Activated CD4-positive, CD25-positive, alpha-beta regulatory T cell treated with anti-CD3 and anti-CD28 coated beads, Interleukin-2, amount 50 U/mL, for 24 hours (primary cell): ENCODE measurements around the gene HK3.

Experiments
- ATAC-seq, 2 donors: fragments of 150-1000 bp; cut with Tn5 transposase; one replicate each; pipeline ENCODE4 v1.10.0; 2021; ENCODE audit warnings: mild to moderate bottlenecking in 1 of 2, moderate library complexity in 1 of 2

HK3 gene

GRCh38 chr5:176902102-176902814 is 3.1 kb upstream of the HK3 start:
- ATAC-seq = no peak

DNA sequence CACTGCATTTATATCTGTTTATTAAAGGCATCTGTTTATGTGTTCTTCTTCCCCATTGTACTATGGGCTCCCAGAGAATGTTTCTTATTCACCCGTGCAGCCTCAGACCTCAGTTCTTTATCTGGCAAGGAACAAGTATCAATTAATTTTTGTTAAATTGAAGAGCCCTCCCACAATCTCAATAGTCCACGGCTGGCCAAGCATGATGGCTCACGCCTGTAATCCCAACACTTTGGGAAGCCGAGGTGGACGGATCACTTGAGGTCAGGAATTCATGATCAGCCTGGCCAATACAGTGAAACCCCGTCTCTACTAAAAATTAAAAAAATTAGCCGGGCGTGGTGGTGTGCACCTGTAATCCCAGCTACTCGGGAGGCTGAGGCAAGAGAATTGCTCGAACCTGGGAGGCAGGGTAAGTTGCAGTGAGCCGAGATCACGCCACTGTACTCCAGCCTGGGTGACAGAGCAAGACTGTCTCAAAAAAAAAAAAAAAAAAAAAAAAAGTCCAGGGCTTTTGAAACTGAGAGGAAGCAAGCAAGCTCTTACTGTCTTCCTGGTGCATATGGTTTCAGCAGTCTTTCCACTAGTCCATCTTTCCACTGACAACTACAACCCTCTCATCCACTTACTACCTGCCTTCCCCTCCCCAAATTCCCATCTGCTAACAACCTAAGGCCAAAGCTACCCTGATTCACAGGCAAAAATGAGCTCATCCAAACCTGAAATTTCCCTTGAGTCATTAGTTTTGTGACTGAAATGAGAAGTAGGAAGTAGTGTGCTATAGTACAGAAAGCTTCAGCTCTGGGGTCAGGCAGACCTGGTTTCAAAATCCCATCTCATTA is 2.3 kb upstream of the HK3 start:
- ATAC-seq = peak; percentile 88 to 94

DNA sequence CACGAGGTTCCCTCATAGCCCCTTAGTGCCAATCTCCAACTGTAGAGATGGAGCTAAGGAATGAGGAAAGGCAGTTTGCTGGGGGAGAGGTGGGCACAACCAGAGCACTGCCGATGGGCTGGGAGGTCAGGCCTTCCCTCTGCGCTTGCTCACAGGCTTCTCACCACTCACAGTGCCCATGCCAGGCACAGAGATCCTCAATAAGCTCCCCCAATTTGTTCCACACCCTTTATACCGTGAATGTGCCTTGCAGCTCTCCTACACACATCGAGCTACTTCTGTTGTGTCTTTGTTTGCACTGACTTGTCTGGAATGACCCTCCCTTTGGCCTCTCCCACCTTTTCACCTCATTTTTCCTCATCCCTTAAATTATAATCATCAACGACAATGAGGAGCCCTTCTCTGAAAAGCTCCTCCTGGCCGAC is 1.6 kb upstream of the HK3 start:
- no peak for ATAC-seq

- ATAC-seq = no peak
Observed at GRCh38 chr5:176899946-176900779, 1.0 kb upstream of the HK3 start.

DNA sequence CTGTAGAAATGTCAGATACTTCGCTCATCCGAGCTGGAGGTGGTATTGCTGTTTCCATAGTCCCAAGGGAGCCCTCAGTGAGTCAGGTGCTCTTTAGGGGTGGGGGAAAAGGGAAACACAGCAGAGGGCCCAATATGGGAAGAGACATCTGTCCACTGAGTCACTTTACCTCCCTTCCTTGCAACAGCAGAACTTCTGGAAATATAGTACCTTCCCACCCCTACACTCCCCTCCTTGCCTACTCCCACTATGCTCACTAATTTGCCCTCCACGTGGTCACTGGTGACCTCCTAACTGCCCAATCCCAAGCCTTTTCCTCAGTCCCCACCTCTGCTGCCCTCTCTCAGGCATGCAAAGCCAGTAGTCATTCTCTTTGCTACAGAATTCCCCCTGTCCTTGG is 1.9 kb downstream of the HK3 start:
- ATAC-seq = no peak

DNA sequence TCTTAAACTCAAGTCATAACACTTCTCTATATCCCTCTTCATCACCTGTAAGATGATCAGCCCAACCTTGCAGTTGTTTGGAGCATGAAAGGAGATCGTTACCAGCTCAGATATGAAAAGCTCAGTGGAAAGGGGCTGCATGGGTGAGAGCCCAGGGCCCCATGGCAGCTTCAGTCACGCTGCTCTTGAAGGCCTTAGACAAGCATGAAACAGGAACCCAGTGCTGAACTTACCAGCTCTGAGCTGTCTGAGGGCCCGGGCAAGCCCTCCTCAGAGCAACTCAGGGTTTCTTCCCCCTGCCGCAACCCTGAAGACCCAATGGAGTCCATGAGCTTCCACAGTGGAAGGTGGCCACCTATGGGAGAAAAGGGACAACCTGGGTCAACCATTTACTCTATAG is 3.3 kb downstream of the HK3 start:
- ATAC-seq = no peak

DNA sequence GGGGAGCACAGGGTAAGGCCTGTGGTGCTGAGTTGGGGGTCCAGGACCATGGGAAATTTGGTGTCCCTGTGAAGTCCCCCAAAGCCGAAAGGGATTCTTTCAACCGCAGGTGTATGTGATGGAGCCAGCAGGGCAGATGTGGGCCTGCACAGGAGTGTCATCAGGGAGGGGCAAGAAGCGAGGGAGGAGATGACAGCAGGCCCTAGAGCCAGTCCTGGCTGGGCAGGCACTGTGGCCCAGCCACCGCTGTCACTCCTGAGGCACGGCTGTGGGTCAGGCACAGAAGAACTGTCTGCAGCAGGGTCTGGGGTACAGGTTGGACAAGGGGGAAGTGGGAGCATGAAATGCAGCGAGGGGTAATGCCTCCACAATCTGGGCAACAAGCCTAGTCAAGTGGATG is 4.8 kb downstream of the HK3 start:
- ATAC-seq = no peak

DNA sequence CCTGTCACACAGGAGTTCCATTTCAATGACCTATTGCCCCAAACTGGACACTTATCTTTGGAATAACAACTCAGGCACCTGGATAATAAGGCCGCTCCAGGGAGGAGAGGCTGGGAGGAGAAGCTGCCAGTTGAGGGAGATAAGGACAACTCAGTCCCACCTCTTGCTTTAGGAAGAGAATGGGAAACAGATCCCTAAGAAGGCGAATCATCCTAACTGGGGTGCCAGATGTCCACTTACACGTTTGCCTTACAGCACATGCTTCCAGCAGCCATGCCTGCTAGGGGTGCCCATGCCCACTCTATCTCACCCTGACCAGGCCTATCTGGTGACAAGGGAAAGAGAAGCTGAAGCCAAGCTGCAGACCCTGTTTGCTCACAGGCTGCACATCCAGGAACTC is 6.5 kb downstream of the HK3 start:
- ATAC-seq = no peak

DNA sequence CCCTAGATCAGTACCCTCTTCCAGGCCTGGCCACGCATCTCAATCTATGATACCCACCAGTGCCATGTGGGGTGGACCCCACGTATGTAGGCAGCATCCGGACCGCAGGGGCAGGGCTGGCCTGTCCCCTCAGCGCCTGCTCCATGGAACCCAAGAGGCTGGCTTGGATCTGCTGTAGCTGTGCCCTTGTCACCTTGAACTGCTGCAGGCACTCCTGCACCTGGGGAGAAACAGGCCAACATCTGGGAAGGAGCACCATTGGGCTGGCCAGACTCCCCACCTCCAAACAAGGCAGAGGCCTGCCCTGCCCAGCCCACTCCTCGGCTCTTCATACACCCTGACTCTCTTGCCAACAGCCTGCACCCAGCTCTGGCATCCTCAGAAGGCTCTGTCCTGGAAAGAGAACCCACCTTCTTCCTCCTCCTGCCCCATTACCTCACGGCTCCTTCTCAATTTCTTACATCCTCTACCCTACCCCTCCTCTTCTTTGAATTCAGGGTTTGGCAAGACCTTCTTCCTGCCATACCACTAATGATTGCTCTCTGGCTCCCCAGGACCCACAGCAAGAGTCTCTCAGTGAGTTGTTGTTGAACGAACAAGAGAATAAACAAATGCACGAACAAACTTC is 7.7 kb downstream of the HK3 start:
- ATAC-seq = no peak

DNA sequence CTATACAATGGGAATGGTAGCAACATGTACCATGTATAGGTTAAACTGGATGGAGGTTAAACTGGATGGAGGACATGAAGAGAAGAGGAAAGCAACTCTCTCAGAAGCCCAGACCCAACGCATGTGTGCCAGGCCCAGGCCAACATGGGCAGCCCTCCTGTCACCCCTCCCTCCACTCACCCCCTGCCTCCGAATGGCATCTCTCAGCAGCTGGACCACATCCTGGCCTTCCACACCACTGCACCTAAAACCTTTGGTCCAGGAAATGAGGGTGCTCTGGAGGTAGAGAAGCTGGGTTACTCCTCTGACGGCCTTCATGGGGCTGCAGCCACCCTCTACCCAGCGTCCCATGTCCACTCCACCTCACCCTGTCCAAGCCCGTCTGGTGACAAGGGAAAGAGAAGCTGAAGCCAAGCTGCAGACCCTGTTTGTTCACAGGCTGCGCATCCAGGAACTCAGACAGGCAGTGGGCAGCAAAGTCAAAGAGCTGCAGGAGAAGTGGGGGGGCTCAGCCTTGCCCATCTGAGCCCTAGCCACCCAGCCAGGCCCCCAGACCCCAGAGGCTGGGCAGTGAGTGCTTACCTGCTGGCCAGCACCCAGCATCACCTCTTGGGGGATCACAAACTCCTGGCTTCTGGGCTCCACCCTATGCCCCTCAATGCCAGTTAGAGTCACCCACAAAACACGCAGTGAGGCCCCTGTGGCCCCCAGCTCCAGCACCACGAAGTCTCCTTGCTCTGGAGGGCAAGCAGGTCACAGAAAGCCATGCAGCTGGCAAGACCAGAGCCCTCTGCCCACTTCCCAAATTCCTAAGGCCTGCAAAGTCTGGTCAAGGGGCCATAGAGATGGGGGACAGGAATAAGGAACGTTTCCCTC is 8.5 kb downstream of the HK3 start:
- ATAC-seq = no peak

DNA sequence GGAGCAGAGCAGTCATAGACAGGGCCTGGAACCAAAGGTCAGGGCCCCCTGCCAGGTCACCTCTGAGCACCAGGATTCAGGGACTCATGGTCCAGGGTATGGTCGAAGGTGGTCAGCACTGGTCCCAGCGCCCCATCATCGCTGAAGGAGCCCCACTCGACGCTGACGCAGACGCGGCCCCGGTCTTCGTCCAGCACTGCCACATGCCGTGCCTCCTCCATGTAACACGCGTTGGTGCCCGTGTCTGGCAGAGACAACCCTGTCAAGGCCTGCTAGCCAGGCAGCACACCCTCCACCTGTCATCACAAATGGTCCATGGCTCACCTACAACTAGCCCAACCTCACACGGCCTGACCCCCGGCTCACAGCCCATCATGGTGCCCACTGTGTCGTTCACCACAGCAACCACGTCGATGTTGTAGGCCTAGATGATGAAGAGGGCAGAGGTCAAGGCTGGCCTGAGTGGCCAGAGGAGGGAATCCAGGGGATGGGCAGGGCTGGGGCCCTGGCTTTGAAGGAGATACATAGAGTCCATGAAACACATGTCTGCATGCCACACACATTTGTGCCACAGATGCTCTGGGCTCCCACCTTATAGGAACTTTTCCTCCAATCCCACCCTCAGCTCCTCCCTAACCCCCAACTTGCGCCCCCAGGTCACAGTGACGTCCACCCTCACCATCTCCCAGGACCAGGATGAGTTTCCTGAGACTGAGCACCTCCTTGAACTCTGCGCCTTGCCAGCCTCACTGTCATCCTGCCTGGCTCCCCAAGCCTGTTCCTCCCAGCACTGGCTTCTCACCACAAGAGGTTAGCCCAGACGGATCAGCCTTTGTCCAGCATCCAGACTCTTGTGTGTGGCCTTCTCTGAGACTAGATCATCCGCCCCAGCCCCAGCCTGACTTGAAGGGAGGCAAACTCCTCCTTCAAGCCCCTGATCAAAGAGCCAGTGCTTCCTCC is 9.5 kb downstream of the HK3 start:
- no peak for ATAC-seq

DNA sequence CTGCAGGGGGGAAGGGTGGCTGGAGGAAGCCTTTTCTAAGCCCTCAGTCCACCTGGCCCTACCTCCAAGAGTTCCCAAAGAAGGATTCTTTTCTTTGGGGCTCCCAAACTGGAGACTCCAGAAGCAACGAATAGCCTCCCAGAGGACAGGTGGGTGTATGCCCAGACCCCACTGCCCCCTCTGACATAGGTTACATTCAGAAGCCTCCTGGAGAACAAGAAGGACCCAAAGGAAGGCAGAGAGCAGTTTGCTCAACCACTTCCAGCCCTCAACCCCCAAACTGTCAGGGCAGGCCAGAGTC is 10.3 kb downstream of the HK3 start:
- no peak for ATAC-seq

DNA sequence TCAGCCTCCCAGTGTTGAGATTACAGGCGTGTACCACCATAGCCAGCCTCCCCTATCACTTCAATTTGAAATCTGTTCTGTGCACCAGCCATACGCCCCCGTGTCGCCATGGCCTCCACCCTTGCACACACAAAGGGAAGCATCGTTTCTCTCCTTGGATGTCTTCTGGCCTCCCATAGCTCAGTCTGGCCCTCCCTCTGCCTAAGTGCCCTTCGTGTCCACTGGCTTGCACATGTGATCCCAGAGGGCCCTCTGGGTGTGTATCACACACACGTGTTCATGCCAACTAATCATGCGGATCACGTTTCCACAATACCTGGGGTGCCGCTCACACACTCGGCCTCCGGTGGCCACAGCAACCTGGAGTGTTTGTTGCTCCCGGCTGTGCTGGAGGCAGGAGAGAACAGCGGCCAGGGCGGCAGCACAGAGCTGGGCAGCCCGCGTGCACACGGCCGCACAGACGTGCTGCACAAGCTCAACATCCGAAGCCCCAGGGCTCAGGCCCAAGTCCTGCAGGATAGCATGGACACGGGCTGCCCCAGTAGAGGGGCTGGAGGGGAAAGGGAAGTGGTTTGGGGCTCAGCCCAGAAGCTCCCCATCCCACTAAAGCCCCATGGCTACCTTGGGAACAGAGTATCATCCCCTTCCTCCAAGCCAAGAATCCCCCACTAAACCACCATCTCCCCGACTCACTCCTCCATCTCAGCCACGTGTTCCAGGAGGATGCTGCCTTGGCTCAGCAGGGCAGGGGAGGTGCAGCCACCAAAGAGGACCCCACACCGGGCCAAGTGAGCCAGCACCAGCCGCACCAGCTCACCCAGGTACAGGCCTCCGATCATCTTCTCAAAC is 10.9 kb downstream of the HK3 start:
- no peak for ATAC-seq

DNA sequence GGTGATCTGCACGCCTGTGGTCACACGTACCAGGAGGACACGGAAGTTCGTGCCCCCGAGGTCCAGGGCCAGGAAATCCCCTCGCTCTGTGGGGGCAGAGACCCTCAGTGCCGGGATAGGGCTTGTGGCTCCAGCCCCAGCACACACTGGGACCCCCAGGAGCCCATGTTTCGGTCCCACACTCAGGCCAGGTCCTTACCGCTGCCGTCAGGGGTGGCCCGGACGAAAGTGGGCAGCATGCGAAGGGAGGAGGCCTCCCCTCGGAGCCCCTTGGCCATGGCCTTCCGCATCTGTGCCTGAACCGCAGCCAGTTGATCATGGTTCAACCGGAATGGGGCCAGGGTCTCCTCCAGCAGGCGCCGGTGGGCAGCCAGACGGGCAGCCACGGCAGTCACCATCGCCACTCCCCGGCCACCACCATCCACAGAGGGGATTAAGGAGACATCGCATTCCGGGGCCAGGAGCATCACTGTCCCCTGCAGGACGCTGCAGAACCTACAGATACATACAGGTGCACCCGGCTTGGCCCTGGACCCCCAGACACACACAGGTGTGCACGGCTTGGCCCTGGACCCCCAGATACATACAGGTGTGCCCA is 11.8 kb downstream of the HK3 start:
- no peak for ATAC-seq

DNA sequence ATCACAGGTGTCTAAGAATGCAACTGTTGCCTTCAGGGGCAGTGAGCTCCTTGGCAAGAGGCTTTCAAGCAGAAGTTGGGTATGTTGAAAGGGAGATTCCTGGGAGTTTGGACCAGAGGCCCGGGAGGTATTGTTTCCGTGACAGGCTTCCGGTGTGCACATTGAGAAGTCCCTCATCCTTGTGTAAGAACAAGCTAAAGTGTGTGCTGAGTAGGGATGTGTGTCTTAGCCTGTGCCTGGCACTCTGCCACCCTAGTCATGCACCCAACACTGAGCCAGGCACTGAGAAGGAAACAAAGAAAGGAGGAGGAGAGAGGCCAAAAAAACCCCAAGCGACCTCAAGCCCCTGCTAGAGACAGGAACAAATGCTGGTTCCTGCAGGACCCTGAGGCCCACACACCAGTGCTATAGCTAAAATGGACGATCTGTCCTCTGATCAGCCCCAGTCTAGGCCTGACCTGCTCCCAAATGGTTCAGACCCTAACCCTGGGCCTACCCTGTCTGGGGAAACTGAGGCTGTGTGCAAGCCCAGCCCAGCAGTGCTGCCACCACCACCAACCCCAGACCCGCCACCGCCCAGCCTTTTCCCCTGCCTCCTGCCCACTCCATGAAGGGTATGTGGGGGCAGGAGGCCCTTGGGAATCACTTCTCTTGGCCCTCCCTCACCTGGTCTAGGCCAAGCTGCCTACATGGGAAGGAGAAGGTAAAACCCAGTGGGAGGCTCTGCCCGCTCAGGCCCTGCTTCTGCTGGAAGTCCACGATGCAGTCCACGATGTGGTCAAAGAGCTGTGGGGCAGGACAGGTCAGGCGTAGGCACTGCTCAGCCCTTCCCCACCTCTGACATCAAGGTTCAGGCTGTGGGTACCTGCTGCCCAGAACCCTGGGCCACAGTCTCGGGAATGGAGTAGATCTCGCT is 12.6 kb downstream of the HK3 start:
- ATAC-seq = no peak

GRCh38 chr5:176884571-176884890 is 14.6 kb downstream of the HK3 start:
- no peak for ATAC-seq

GRCh38 chr5:176883700-176884570 is 15.2 kb downstream of the HK3 start:
- ATAC-seq = no peak

DNA sequence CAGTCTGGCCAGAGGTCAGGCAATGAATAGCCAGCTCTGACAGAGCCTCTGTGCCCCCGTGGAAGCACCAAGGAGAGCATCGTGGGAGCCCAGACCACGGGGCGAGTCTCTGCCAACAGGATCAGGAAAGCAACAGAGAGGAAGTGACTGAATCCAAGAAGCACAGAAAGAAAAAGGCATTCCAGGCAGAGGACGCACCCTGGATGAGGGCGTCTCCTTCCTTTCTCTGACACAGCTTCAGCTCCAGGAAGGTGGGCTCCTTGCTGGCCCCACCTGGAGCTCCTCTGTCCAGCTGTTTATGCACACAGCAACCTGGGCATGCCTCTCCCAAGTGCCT is 16.6 kb downstream of the HK3 start:
- no peak for ATAC-seq
